ENCODE results near the gene PATJ. TPM values are rescaled to one million over a fixed set of nuclear protein-coding genes. Genes with fewer than 3 reads are reported as not detected.
"Not testable (repeated sequence)": the region's sequence is repeated elsewhere in the genome, so short reads cannot be mapped to it uniquely, and the experiment has no call there.

Gene PATJ, protein sequence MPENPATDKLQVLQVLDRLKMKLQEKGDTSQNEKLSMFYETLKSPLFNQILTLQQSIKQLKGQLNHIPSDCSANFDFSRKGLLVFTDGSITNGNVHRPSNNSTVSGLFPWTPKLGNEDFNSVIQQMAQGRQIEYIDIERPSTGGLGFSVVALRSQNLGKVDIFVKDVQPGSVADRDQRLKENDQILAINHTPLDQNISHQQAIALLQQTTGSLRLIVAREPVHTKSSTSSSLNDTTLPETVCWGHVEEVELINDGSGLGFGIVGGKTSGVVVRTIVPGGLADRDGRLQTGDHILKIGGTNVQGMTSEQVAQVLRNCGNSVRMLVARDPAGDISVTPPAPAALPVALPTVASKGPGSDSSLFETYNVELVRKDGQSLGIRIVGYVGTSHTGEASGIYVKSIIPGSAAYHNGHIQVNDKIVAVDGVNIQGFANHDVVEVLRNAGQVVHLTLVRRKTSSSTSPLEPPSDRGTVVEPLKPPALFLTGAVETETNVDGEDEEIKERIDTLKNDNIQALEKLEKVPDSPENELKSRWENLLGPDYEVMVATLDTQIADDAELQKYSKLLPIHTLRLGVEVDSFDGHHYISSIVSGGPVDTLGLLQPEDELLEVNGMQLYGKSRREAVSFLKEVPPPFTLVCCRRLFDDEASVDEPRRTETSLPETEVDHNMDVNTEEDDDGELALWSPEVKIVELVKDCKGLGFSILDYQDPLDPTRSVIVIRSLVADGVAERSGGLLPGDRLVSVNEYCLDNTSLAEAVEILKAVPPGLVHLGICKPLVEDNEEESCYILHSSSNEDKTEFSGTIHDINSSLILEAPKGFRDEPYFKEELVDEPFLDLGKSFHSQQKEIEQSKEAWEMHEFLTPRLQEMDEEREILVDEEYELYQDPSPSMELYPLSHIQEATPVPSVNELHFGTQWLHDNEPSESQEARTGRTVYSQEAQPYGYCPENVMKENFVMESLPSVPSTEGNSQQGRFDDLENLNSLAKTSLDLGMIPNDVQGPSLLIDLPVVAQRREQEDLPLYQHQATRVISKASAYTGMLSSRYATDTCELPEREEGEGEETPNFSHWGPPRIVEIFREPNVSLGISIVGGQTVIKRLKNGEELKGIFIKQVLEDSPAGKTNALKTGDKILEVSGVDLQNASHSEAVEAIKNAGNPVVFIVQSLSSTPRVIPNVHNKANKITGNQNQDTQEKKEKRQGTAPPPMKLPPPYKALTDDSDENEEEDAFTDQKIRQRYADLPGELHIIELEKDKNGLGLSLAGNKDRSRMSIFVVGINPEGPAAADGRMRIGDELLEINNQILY (N-terminal part only)
- 8.4 and 14.2 TPM in 2 replicates for total RNA-seq (ENCODE audit: low replicate concordance)

DNA sequence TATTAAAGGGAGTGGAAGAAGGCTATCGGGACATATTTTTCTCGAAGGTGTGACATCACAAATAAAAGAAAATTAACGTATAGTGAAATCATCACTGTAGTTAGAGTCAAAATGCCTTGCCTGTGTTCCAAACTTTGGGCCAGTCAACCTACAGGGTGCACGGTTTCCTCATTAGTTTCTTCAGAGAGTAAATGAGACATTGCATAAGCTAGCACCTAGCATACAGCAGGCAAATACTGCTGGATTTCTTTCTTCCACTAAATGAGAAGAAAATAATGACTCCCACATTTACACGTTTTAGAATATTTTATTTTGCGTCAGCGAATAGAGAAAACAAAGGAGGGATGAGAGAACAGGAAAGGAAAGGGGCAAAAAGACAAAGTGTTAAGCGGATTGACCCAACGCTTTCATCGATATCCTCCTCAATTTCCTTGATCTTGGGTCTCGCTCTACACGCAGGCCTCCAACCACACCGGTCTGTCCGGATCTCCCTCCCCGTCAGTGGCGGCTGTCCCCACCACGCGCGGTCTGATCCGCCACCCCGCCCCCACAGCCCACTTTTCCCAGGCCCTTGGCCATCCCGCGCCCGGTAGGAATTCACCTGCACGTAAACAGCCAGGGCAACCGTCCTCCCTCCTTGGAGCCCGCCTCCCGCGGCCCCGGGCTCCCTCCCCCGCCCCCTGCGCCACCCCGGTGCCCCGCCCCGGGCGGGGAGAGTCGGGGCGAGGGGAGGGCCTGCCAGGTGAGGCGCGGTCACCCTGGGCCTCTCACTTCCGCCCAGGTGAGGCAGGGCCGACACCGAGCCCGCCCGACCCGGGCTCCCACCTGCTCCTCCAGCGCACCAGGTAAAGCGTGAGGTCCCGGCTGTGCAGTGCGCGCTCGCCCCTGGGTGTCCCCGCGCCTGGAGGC, at the start of gene PATJ:
Gene PATJ, plus strand, starts transcription at position 770 of the 909 bp plus-strand sequence. CDS start 20,413 bp downstream, outside the sequence.
- peak; percentile 27 for DNase-seq (ENCODE audit: low read depth)
- peak within 1 kb of the TSS; percentile 72 for H3K4me3 ChIP-seq (ENCODE audit: low read depth, low read length)
- TF ChIP-seq, protein P1, sequence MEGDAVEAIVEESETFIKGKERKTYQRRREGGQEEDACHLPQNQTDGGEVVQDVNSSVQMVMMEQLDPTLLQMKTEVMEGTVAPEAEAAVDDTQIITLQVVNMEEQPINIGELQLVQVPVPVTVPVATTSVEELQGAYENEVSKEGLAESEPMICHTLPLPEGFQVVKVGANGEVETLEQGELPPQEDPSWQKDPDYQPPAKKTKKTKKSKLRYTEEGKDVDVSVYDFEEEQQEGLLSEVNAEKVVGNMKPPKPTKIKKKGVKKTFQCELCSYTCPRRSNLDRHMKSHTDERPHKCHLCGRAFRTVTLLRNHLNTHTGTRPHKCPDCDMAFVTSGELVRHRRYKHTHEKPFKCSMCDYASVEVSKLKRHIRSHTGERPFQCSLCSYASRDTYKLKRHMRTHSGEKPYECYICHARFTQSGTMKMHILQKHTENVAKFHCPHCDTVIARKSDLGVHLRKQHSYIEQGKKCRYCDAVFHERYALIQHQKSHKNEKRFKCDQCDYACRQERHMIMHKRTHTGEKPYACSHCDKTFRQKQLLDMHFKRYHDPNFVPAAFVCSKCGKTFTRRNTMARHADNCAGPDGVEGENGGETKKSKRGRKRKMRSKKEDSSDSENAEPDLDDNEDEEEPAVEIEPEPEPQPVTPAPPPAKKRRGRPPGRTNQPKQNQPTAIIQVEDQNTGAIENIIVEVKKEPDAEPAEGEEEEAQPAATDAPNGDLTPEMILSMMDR (IDR thresholded peaks at IDR 0.05; ENCODE audit: insufficient read depth, low read length): no peak

DNA sequence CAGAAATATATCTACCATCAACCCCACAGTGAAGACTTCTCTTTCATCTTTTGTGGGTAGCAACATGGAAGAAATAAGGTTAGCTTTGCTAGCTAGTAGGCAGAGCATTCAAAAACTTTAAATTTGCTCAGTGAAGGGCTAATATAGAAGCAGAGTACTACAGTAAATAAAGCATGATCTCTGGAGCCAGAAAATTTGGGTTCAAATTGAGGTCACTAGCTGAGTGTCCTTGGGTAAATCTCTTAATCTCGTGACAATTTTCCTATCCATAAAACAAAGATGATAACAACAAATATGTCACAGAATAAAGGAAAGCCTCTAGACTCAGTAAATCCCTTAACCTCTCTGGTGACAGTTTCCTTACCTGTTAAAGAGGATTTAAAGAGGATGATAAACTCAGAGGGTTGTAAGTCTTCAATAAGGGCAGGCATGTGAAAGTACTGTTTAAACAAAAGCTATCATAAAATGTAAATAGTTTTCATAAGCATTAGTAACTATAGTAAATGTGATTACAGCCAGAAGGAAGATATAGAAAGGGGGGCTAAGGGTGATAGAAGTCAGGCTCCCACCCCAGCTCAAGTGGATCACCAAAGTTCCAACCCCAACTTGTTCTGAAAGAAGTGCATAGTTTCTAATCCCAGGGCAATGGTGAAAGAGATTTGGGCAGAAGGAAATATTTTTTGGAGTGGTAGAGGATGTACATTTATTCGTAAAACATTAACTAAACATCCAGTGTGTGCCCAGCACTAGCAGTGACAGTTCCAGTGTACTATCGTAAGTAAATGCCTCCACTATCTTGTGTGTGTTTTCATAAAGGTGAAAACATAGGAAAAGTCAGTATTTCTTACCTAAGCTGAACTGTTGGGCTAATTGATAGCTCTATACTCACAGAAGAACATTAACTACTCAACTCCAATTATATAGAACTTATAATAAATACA, 42.1 kb upstream of the PATJ start:
- TF ChIP-seq, protein P1 (IDR thresholded peaks at IDR 0.05; ENCODE audit: insufficient read depth, low read length): no peak
- DNase-seq (ENCODE audit: low read depth): no peak
- H3K4me3 ChIP-seq (ENCODE audit: low read depth, low read length): no peak overlapping the region

DNA sequence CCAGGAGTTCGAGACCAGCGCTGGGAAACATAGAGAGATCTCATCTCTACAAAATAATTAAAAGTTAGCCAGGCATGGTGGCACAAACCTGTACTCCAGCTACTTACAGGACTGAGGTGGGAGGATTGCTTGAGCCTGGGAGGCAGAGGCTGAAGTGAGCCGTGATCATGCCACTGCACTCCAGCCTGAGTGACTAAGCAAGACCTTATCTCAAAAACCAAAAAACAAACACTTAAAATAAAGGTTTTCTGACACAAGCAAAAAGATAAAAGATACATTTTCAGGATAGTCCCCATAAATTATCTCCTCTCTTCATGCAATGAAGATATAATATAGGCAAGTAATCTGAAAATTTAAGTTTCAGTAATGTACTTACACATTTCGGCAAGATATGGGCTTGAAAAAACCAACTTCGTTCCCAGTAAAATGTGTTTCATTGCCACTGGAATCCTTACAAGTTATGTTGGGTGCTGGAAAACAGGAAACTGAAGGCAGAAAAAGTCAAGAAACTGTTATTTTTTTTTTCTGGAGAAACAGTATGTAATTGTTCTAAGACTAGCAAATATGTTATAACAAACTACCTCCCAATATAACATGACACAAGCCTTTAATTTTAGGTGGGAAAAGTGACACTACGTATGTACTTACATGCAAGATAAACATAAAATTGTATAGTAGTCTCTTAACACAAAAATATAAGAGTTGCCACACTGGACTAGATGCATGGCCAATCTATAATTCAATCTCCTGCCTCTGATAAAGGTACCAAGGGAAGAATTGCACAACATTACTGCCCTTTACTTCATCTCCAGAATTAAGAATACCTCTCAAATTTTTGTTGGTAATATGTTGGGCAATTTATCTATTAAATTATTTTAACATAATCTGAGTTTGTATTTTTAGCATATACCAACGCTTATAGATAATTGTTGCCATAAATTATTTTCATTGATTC, 33.0 kb upstream of the PATJ start:
- no peak overlapping the region for H3K4me3 ChIP-seq (ENCODE audit: low read depth, low read length)
- TF ChIP-seq, protein P1 (IDR thresholded peaks at IDR 0.05; ENCODE audit: insufficient read depth, low read length): no peak
- DNase-seq (ENCODE audit: low read depth): peak; percentile 49

DNA sequence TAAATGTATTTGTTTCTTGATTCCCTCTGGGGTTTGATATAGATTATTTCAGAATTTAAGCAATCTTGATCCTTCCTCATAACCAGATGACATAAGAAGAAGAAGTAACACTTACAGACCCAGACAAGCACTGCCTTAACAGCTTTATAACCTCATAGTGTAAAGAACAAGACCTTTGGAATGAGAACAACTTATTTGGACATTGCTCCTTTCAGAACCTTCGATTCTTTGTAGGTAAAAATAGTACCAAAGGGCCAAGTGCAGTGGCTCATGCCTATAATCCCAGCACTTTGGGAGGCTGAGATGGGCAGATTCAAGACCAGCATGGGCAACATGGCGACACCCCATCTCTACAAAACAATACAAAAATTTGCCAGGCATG, 32.4 kb upstream of the PATJ start:
- TF ChIP-seq, protein P1 (IDR thresholded peaks at IDR 0.05; ENCODE audit: insufficient read depth, low read length): no peak
- H3K4me3 ChIP-seq (ENCODE audit: low read depth, low read length): no peak overlapping the region
- DNase-seq (ENCODE audit: low read depth): no peak

DNA sequence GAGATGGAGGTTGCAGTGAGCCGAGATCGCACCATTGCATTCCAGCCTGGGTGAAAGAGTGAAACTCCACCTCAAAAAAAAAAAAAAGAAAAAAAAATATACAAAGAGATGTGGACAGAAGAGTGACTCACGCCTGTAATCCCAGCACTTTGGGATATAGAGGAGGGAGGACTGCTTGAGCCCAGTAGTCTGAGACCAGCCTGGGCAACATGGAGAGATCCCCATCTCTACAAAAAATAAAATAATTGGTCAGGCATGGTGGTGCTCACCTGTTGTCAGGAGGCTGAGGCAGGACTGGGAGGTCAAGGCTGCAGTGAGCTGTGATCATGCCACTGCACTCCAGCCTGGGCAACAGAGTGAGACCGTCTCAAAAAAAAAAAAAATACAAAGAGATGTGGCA, 31.0 kb upstream of the PATJ start:
- H3K4me3 ChIP-seq (ENCODE audit: low read depth, low read length); DNase-seq (ENCODE audit: low read depth): not testable (repeated sequence)

All from fibroblast of the aortic adventitia (primary cell).